GM12865 (cell line): Measurements from ENCODE around the gene PIAS1.
"Not testable (repeated sequence)": the region's sequence is repeated elsewhere in the genome, so short reads cannot be mapped to it uniquely, and the experiment has no call there.

ENCODE experiments used
- DNase-seq: peaks from one replicate; pipeline ENCODE4 v3.0.0; 2010; ENCODE audit warnings: low read depth
- H3K4me3 ChIP-seq: 2 replicates; pipeline ENCODE4 v1.5.1; 2011; ENCODE audit warnings: mild to moderate bottlenecking, low read depth, low read length, control low read depth
- CTCF ChIP-seq: IDR thresholded peaks from 2 replicates; pipeline ENCODE4 v1.5.1; 2011; ENCODE audit warnings: low read length, control low read depth, low read depth, inconsistent platforms; ENCODE audit not compliant: insufficient read depth; ENCODE audit errors: missing control alignments

PIAS1 gene

GRCh38 chr15:68163191-68163590 lies 109.1 kb downstream of the PIAS1 start:
- H3K4me3 ChIP-seq = no peak overlapping the region
- no peak for DNase-seq
- no peak for TF ChIP-seq CTCF

- H3K4me3 ChIP-seq = no peak overlapping the region
- no peak for TF ChIP-seq CTCF
- DNase-seq = no peak
Observed at GRCh38 chr15:68166847-68167246, 112.7 kb downstream of the PIAS1 start.

DNA sequence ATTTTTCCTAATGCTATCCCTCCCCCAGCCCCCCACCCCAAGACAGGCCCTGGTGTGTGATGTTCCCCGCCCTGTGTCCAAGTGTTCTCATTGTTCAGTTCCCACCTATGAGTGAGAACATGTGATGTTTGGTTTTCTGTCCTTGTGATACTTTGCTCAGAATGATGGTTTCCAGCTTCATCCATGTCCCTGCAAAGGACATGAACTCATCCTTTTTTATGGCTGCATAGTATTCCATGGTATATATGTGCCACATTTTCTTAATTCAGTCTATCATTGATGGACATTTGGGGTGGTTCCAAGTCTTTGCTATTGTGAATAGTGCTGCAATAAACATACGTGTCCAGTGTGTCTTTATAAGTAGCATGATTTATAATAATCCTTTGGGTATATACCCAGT lies 117.9 kb downstream of the PIAS1 start:
- not testable (repeated sequence) for DNase-seq, H3K4me3 ChIP-seq

GRCh38 chr15:68173119-68173518 lies 119.0 kb downstream of the PIAS1 start:
- DNase-seq = no peak
- no peak for TF ChIP-seq CTCF
- no peak overlapping the region for H3K4me3 ChIP-seq

DNA sequence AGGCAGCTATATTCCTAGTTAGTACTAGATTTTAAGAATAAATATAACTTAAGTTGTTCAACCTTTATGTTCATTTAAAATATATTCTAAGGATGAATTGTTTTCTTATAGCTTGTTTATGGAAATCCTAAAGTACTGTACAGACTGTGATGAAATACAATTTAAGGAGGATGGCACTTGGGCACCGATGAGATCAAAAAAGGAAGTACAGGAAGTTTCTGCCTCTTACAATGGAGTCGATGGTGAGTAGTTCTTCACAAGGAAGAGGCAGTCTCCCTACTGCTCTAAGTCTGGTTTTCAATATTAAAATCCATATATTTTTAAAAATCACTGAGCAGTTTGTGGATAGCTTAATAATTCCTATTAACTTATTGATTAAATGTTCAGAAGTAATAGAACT lies 121.4 kb downstream of the PIAS1 start:
- H3K4me3 ChIP-seq = no peak overlapping the region
- no peak for DNase-seq
- no peak for TF ChIP-seq CTCF

GRCh38 chr15:68176601-68177000 lies 122.5 kb downstream of the PIAS1 start:
- DNase-seq = no peak
- no peak overlapping the region for H3K4me3 ChIP-seq
- no peak for TF ChIP-seq CTCF

GRCh38 chr15:68177742-68178141 lies 123.6 kb downstream of the PIAS1 start:
- TF ChIP-seq CTCF = no peak
- no peak for DNase-seq

DNA sequence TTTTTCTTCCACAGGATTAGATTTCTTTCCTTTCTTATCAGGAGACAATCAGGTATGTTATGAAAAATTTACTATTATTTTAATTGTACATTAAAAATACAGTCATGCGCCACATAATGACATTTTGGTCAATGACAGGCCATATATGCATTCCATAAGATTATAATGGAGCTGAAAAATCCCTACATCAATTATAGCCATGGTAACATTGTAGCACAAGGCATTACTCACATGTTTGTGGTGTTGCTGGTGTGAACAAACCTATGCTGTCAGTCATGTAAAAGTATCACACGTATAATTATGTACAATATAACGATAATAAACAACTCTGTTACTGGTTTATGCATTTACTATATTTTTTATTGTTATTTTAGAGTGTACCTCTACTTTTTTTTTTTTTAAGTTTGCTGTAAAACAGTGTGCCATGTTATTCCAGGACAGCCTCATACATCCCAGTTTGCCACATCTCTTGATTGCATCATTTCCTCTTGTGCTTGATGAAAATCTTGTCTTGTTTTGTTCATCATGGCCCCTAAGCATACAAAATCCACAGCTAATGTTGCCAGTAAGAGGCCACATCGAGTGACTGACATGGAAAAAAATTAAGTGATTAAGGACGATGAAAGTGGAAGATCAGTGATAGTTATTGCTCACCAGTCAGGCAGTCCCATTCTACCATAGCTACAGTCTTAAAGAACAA lies 129.7 kb downstream of the PIAS1 start:
- H3K4me3 ChIP-seq = no peak overlapping the region
- TF ChIP-seq CTCF = no peak
- no peak for DNase-seq

More at GRCh38 chr15:68177742-68178141, 123.6 kb downstream of the PIAS1 start:
- no peak overlapping the region for H3K4me3 ChIP-seq
